Ishikawa (cell line): Measurements from ENCODE around the gene LRRTM4.

Experiments used
- CEBPB ChIP-seq: IDR thresholded peaks from 2 replicates; pipeline ENCODE4 v1.6.1; 2012
- CREB1 ChIP-seq: IDR thresholded peaks from 2 replicates; pipeline ENCODE4 v1.6.1; 2012; ENCODE audit warnings: low read depth
- EGR1 ChIP-seq: IDR thresholded peaks from 2 replicates; pipeline ENCODE4 v1.6.1; 2012
- EP300 ChIP-seq: IDR thresholded peaks from 2 replicates; pipeline ENCODE4 v1.6.1; 2012; ENCODE audit warnings: borderline replicate concordance
- FOXM1 ChIP-seq: IDR thresholded peaks from 2 replicates; pipeline ENCODE4 v1.6.1; 2012; ENCODE audit warnings: low read depth, borderline replicate concordance
- MAX ChIP-seq: IDR thresholded peaks from 2 replicates; pipeline ENCODE4 v1.6.1; 2012
- NFIC ChIP-seq: IDR thresholded peaks from 2 replicates; pipeline ENCODE4 v1.6.1; 2012
- RAD21 ChIP-seq: IDR thresholded peaks from 2 replicates; pipeline ENCODE4 v1.6.1; 2012; ENCODE audit warnings: low read depth
- REST ChIP-seq: IDR thresholded peaks from 2 replicates; pipeline ENCODE4 v1.6.1; 2012; ENCODE audit warnings: low read depth, mild to moderate bottlenecking
- TAF1 ChIP-seq: IDR thresholded peaks from 2 replicates; pipeline ENCODE4 v1.6.1; 2012; ENCODE audit warnings: low read depth, mild to moderate bottlenecking
- TCF12 ChIP-seq: IDR thresholded peaks from 2 replicates; pipeline ENCODE4 v1.6.1; 2012; ENCODE audit warnings: low read depth
- TEAD4 ChIP-seq: IDR thresholded peaks from 2 replicates; pipeline ENCODE4 v1.6.1; 2012
- USF1 ChIP-seq: IDR thresholded peaks from 2 replicates; pipeline ENCODE4 v1.6.1; 2012
- YY1 ChIP-seq: IDR thresholded peaks from 2 replicates; pipeline ENCODE4 v1.6.1; 2012; ENCODE audit warnings: low read depth
- ZBTB7A ChIP-seq: IDR thresholded peaks from 2 replicates; pipeline ENCODE4 v1.6.1; 2012; ENCODE audit warnings: low read depth

LRRTM4 gene

GRCh38 chr2:77398970-77399600 is 123.1 kb downstream of the LRRTM4 start:
- TF ChIP-seq EP300 (no peak), TAF1 (no peak), NFIC (no peak), TCF12 (no peak), CEBPB (no peak), RAD21 (no peak), MAX (no peak), FOXM1 (no peak), USF1 (no peak), EGR1 (no peak), ZBTB7A (no peak), REST (no peak), CREB1 (no peak), TEAD4 (no peak), YY1 (no peak)

GRCh38 chr2:77397763-77398162 is 124.4 kb downstream of the LRRTM4 start:
- TF ChIP-seq YY1: no peak
- no peak for TF ChIP-seq USF1
- TF ChIP-seq TAF1: no peak
- TF ChIP-seq EGR1: no peak
- no peak for TF ChIP-seq CEBPB
- no peak for TF ChIP-seq REST
- no peak for TF ChIP-seq EP300
- no peak for TF ChIP-seq RAD21
- no peak for TF ChIP-seq TCF12
- no peak for TF ChIP-seq MAX
- TF ChIP-seq NFIC: no peak

- TF ChIP-seq REST: no peak
- TF ChIP-seq TAF1: no peak
- TF ChIP-seq TEAD4: no peak
- no peak for TF ChIP-seq CREB1
- TF ChIP-seq RAD21: no peak
- TF ChIP-seq EGR1: no peak
- TF ChIP-seq MAX: no peak
These were observed 127.2 kb downstream of the LRRTM4 start for GRCh38 chr2:77395011-77395410.

GRCh38 chr2:77391119-77391518 is 131.1 kb downstream of the LRRTM4 start:
- TF ChIP-seq TEAD4 (no peak), FOXM1 (no peak), EGR1 (no peak), ZBTB7A (no peak), RAD21 (no peak), TCF12 (no peak), MAX (no peak), TAF1 (no peak), CEBPB (no peak), YY1 (no peak), USF1 (no peak), CREB1 (no peak), EP300 (no peak), REST (no peak), NFIC (no peak)
